ENCODE measurements around the gene SEMA7A. TPM values are rescaled to one million over a fixed set of nuclear protein-coding genes. Genes with fewer than 3 reads are reported as not detected.

The SEMA7A gene
- polyA plus RNA-seq, 1 of the 3 experiments (the other 2 are of a cell fraction): 1.3 TPM

DNA sequence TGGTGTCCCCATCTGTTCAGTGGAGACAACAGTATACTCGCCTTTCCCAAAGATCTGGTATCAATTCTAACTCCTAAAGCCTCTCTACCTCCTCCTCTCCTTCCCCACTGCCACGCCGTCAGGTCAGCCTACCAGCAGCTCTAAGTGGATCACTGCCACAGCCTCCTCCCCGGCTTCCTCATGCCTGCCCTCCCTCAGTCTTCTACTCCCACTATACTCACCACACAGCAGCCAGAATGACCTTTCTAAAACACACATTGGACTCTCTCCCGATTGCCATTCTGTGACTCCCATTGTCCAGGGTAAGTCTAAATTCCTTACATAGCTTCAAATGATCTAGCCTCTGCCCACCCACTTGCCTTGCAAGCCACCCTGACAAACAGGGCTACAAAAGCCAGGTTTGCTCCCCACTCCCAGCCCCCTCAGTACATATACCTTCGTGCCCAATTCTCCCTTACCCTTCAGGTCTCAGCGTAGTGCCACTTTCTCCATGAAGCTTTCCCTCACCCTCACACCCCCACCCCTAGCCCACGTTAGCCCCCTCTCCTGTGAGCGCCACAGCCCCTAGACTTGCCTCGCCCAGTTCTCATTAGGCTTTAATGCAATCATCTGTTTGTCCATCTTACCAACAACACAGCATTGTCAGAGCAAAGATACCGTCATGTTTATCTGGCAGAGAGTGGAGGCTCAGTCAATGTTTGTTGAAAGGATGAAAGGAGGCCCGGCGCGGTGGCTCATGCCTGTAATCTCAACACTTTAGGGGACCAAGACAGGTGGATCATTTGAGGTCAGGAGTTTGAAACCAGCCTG, 9.5 kb upstream of the SEMA7A start:
- peaks cover 0 to 6% of the 10 kb centered on the region in 2 experiments; a peak in 1 of 4 replicates for H3K4me1 ChIP-seq (ENCODE audit: control insufficient read depth in 1 of 2, insufficient read depth in 2 of 2, low read depth in 1 of 2, low read length in 1 of 2)
- peaks cover 19 to 37% of the 10 kb centered on the region in 2 experiments for H3K36me3 ChIP-seq (replicated peaks in 1 of 2; ENCODE audit: control insufficient read depth in 1 of 2, insufficient read depth in 2 of 2, low read length in 1 of 2)
- no peak overlapping the region for H3K4me3 ChIP-seq (ENCODE audit: low read depth in 2 of 2, low read length in 1 of 2)
- TF ChIP-seq ELF1 (IDR thresholded peaks at IDR 0.05): no peak
- TF ChIP-seq TCF12 (IDR thresholded peaks at IDR 0.05): no peak
- no peak for TF ChIP-seq TEAD4 (IDR thresholded peaks at IDR 0.05; ENCODE audit: borderline replicate concordance, insufficient read depth)
- TF ChIP-seq FOXM1 (IDR thresholded peaks at IDR 0.05; ENCODE audit: low read depth): no peak
- H3F3A ChIP-seq (replicated peaks; ENCODE audit: insufficient read depth): no peaks in the 10 kb centered on the region
- WGBS (ENCODE audit: low lambda C conversion rate): 92% methylated on average over 14 of the region's 14 CpGs
- ChIA-PET CTCF (interaction anchor here (0.6 to 36.5 kb wide), 5 partner anchors 10 to 326 kb away, joined by 3 to 779 read pairs (median 3); partner anchors contain the start of genes CYP11A1 and SEMA7A), POLR2A (interaction anchor here (0.8 to 1.9 kb wide), 5 partner anchors 11 to 187 kb away, joined by 3 to 7 read pairs (median 4); partner anchors contain the start of gene UBL7)
- H2AFZ ChIP-seq (ENCODE audit: low read depth): no peak overlapping the region
- H3K9me3 ChIP-seq: no peaks in the 10 kb centered on the region
- H3K79me2 ChIP-seq (ENCODE audit: insufficient read depth): no peaks in the 10 kb centered on the region
- no peak for DNase-seq
- H3K4me2 ChIP-seq: no peak overlapping the region
- no peaks in the 10 kb centered on the region for H3K27me3 ChIP-seq (ENCODE audit: insufficient read depth)
- H3K9me2 ChIP-seq: no peaks in the 10 kb centered on the region
- no peak overlapping the region for H3K9ac ChIP-seq
- no peaks in the 10 kb centered on the region for H4K20me1 ChIP-seq (ENCODE audit: insufficient read depth)
- H3K27ac ChIP-seq (ENCODE audit: low read depth in 2 of 2, low read length in 1 of 2): no peak overlapping the region

DNA sequence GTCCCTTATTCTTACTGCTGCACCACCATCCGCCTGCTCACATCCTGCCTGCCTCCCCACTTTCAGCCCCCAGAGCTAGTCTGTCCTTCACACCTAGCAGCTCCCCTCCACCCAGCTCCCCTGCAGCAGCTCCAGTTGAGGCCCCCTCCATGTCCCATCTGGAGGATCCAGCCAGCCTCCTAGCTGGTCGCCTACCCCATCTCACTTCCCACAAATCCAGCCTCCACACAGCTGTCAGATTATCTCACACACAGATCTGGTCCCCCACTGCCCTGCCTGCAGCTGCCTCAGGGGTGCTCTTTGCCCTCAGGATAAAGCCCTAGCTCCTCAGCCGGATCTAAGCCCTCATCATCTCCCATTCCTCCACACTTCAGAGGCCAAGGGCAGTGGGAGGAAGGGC, 8.8 kb upstream of the SEMA7A start:
- DNase-seq: no peak
- Histone ChIP-seq H2AFZ (ENCODE audit: low read depth) (no peak overlapping the region), H3K36me3 (replicated peaks in 1 of 2; ENCODE audit: control insufficient read depth in 1 of 2, insufficient read depth in 2 of 2, low read length in 1 of 2) (peaks cover 19 to 30% of the 10 kb centered on the region in 2 experiments), H3K9me3 (no peaks in the 10 kb centered on the region), H3K27ac (ENCODE audit: low read depth in 2 of 2, low read length in 1 of 2) (no peak overlapping the region), H3K9ac (no peak overlapping the region), H3K79me2 (ENCODE audit: insufficient read depth) (no peaks in the 10 kb centered on the region), H4K20me1 (ENCODE audit: insufficient read depth) (no peaks in the 10 kb centered on the region), H3F3A (replicated peaks; ENCODE audit: insufficient read depth) (no peaks in the 10 kb centered on the region), H3K4me1 (ENCODE audit: control insufficient read depth in 1 of 2, insufficient read depth in 2 of 2, low read depth in 1 of 2, low read length in 1 of 2) (peaks cover 0 to 7% of the 10 kb centered on the region in 2 experiments; a peak in 1 of 4 replicates), H3K4me2 (no peak overlapping the region), H3K9me2 (no peaks in the 10 kb centered on the region), H3K4me3 (ENCODE audit: low read depth in 2 of 2, low read length in 1 of 2) (no peak overlapping the region), H3K27me3 (ENCODE audit: insufficient read depth) (no peaks in the 10 kb centered on the region)
- CTCF ChIA-PET: interaction anchor here (0.6 to 36.5 kb wide), 7 partner anchors 9 to 327 kb away, joined by 3 to 779 read pairs (median 4); partner anchors contain the start of genes CYP11A1 and SEMA7A
- POLR2A ChIA-PET: interaction anchor here (0.6 to 1.9 kb wide), 6 partner anchors 11 to 188 kb away, joined by 3 to 7 read pairs (median 4); partner anchors contain the start of gene UBL7
- TF ChIP-seq, protein P1, sequence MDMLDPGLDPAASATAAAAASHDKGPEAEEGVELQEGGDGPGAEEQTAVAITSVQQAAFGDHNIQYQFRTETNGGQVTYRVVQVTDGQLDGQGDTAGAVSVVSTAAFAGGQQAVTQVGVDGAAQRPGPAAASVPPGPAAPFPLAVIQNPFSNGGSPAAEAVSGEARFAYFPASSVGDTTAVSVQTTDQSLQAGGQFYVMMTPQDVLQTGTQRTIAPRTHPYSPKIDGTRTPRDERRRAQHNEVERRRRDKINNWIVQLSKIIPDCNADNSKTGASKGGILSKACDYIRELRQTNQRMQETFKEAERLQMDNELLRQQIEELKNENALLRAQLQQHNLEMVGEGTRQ (IDR thresholded peaks at IDR 0.05; ENCODE audit: borderline replicate concordance, low read depth, low read length): no peak
- TF ChIP-seq, protein P2, sequence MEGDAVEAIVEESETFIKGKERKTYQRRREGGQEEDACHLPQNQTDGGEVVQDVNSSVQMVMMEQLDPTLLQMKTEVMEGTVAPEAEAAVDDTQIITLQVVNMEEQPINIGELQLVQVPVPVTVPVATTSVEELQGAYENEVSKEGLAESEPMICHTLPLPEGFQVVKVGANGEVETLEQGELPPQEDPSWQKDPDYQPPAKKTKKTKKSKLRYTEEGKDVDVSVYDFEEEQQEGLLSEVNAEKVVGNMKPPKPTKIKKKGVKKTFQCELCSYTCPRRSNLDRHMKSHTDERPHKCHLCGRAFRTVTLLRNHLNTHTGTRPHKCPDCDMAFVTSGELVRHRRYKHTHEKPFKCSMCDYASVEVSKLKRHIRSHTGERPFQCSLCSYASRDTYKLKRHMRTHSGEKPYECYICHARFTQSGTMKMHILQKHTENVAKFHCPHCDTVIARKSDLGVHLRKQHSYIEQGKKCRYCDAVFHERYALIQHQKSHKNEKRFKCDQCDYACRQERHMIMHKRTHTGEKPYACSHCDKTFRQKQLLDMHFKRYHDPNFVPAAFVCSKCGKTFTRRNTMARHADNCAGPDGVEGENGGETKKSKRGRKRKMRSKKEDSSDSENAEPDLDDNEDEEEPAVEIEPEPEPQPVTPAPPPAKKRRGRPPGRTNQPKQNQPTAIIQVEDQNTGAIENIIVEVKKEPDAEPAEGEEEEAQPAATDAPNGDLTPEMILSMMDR (IDR thresholded peaks at IDR 0.05): no peak
- no peak for TF ChIP-seq RXRA (IDR thresholded peaks at IDR 0.05; ENCODE audit: borderline replicate concordance, low read depth)
- TF ChIP-seq RCOR1 (IDR thresholded peaks at IDR 0.05; ENCODE audit: low read length): no peak
- TF ChIP-seq, protein P3, sequence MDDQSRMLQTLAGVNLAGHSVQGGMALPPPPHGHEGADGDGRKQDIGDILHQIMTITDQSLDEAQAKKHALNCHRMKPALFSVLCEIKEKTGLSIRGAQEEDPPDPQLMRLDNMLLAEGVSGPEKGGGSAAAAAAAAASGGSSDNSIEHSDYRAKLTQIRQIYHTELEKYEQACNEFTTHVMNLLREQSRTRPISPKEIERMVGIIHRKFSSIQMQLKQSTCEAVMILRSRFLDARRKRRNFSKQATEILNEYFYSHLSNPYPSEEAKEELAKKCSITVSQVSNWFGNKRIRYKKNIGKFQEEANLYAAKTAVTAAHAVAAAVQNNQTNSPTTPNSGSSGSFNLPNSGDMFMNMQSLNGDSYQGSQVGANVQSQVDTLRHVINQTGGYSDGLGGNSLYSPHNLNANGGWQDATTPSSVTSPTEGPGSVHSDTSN (IDR thresholded peaks at IDR 0.05): no peak
- no peak for TF ChIP-seq JUND (IDR thresholded peaks at IDR 0.05)
- TF ChIP-seq, protein P4, sequence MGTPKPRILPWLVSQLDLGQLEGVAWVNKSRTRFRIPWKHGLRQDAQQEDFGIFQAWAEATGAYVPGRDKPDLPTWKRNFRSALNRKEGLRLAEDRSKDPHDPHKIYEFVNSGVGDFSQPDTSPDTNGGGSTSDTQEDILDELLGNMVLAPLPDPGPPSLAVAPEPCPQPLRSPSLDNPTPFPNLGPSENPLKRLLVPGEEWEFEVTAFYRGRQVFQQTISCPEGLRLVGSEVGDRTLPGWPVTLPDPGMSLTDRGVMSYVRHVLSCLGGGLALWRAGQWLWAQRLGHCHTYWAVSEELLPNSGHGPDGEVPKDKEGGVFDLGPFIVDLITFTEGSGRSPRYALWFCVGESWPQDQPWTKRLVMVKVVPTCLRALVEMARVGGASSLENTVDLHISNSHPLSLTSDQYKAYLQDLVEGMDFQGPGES (IDR thresholded peaks at IDR 0.05; ENCODE audit: low read depth, low read length): no peak
- TF ChIP-seq MEF2A (IDR thresholded peaks at IDR 0.05; ENCODE audit: borderline replicate concordance, low read depth): no peak
- TF ChIP-seq CHD2 (IDR thresholded peaks at IDR 0.05; ENCODE audit: low read length, partially characterized antibody): no peak
- no peak for TF ChIP-seq GABPA (IDR thresholded peaks at IDR 0.05; ENCODE audit: low read depth)
- TF ChIP-seq RFX5 (IDR thresholded peaks at IDR 0.05; ENCODE audit: low read length): no peak
- TF ChIP-seq EZH2phosphoT487 (IDR thresholded peaks at IDR 0.05; ENCODE audit: borderline replicate concordance, low read depth): no peak
- TF ChIP-seq, protein P5, sequence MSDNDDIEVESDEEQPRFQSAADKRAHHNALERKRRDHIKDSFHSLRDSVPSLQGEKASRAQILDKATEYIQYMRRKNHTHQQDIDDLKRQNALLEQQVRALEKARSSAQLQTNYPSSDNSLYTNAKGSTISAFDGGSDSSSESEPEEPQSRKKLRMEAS (IDR thresholded peaks at IDR 0.05; ENCODE audit: low read depth): no peak
- no peak for TF ChIP-seq TCF12 (IDR thresholded peaks at IDR 0.05)
- TF ChIP-seq, protein P6, sequence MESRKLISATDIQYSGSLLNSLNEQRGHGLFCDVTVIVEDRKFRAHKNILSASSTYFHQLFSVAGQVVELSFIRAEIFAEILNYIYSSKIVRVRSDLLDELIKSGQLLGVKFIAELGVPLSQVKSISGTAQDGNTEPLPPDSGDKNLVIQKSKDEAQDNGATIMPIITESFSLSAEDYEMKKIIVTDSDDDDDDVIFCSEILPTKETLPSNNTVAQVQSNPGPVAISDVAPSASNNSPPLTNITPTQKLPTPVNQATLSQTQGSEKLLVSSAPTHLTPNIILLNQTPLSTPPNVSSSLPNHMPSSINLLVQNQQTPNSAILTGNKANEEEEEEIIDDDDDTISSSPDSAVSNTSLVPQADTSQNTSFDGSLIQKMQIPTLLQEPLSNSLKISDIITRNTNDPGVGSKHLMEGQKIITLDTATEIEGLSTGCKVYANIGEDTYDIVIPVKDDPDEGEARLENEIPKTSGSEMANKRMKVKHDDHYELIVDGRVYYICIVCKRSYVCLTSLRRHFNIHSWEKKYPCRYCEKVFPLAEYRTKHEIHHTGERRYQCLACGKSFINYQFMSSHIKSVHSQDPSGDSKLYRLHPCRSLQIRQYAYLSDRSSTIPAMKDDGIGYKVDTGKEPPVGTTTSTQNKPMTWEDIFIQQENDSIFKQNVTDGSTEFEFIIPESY (IDR thresholded peaks at IDR 0.05; ENCODE audit: borderline replicate concordance, low read depth): no peak
- WGBS (ENCODE audit: low lambda C conversion rate): 76% methylated on average over 3 of the region's 3 CpGs
